GM18507 (cell line): ENCODE results near the gene CSNK1D.
A peak's percentile ranks its signal among the peaks of the same experiment; 100 is the strongest.

Source experiments
- DNase-seq: peaks from one replicate; pipeline ENCODE4 v3.0.0; 2011; ENCODE audit warnings: low read depth; ENCODE audit not compliant: insufficient read length; ENCODE audit errors: extremely low spot score
- FAIRE-seq: peaks from 2 replicates; lab custom pipeline; 2011; peaks lifted over from hg19 to GRCh38; lab: Jason Lieb, UNC

Gene CSNK1D

GRCh38 chr17:82297280-82297713, 23.8 kb upstream of the CSNK1D start:
- DNase-seq = no peak
- no peak for FAIRE-seq

GRCh38 chr17:82296511-82297279, 23.2 kb upstream of the CSNK1D start:
- DNase-seq = no peak
- FAIRE-seq = no peak

- FAIRE-seq (no peak), DNase-seq (no peak)
These were observed 21.9 kb upstream of the CSNK1D start for GRCh38 chr17:82295472-82295814.

- FAIRE-seq (no peak), DNase-seq (no peak)
These were observed 20.7 kb upstream of the CSNK1D start for GRCh38 chr17:82294064-82294773.

- DNase-seq (peak; percentile 99), FAIRE-seq (peak; percentile 97)
These were observed 19.0 kb upstream of the CSNK1D start for GRCh38 chr17:82292251-82293154.

- FAIRE-seq (no peak), DNase-seq (no peak)
These were observed 18.2 kb upstream of the CSNK1D start for GRCh38 chr17:82291582-82292250.

GRCh38 chr17:82287868-82288801, 14.6 kb upstream of the CSNK1D start:
- FAIRE-seq = no peak
- DNase-seq = no peak

GRCh38 chr17:82287013-82287867, 13.7 kb upstream of the CSNK1D start:
- DNase-seq = no peak
- no peak for FAIRE-seq

- FAIRE-seq (no peak), DNase-seq (no peak)
These were observed 11.6 kb upstream of the CSNK1D start for GRCh38 chr17:82285141-82285540.

GRCh38 chr17:82283208-82283749, 9.8 kb upstream of the CSNK1D start:
- DNase-seq (no peak), FAIRE-seq (no peak)

- DNase-seq (no peak), FAIRE-seq (no peak)
These were observed 9.0 kb upstream of the CSNK1D start for GRCh38 chr17:82282239-82283207.

- DNase-seq = no peak
- no peak for FAIRE-seq
These were observed 8.2 kb upstream of the CSNK1D start for GRCh38 chr17:82281502-82282238.

- no peak for DNase-seq
These were observed 7.6 kb upstream of the CSNK1D start for GRCh38 chr17:82281076-82281475.

GRCh38 chr17:82280537-82280936, 7.0 kb upstream of the CSNK1D start:
- no peak for DNase-seq
- FAIRE-seq = no peak

More at GRCh38 chr17:82281076-82281475, 7.6 kb upstream of the CSNK1D start:
- FAIRE-seq = no peak

- FAIRE-seq = no peak
These were observed 5.4 kb upstream of the CSNK1D start for GRCh38 chr17:82278786-82279391.

More at GRCh38 chr17:82278786-82279391, 5.4 kb upstream of the CSNK1D start:
- no peak for DNase-seq
